AG10803 (cell line): Measurements from ENCODE around the gene NAAA.

Source experiments
- DNase-seq: peaks from one replicate; pipeline ENCODE4 v3.0.0; 2010; ENCODE audit warnings: low read depth
- H3K4me3 ChIP-seq: 2 replicates; pipeline ENCODE4 v1.5.1; 2011; ENCODE audit warnings: mild to moderate bottlenecking, low read length, control low read depth
- CTCF ChIP-seq: conservative IDR thresholded peaks from 2 replicates; pipeline ENCODE4 v1.5.1; 2011; ENCODE audit warnings: mild to moderate bottlenecking, low read length, control low read depth, inconsistent platforms

NAAA gene

GRCh38 chr4:75940692-75941253, at the start of gene NAAA:
Gene NAAA, minus strand, starts transcription at chr4:75941013. Its CDS starts 64 bp downstream, at chr4:75940949.
- H3K4me3 ChIP-seq: peak within 1 kb of the TSS; percentile 88
- peak; percentile 70 for DNase-seq
- TF ChIP-seq CTCF: peak; percentile 23

GRCh38 chr4:75989846-75990528, 49.2 kb upstream of the NAAA start:
- no peak for TF ChIP-seq CTCF
- H3K4me3 ChIP-seq: peak overlapping the region; percentile 96
- DNase-seq: peak; percentile 3

GRCh38 chr4:75985116-75985515, 44.3 kb upstream of the NAAA start:
- H3K4me3 ChIP-seq: no peak overlapping the region
- DNase-seq: peak; percentile 88
- no peak for TF ChIP-seq CTCF

- no peak overlapping the region for H3K4me3 ChIP-seq
- DNase-seq: no peak
- TF ChIP-seq CTCF: no peak
These were observed 39.8 kb upstream of the NAAA start for GRCh38 chr4:75980576-75980975.

GRCh38 chr4:75976177-75976576, 35.4 kb upstream of the NAAA start:
- TF ChIP-seq CTCF: no peak
- no peak overlapping the region for H3K4me3 ChIP-seq
- DNase-seq: no peak

- no peak overlapping the region for H3K4me3 ChIP-seq
- no peak for DNase-seq
- no peak for TF ChIP-seq CTCF
These were observed 33.0 kb upstream of the NAAA start for GRCh38 chr4:75973766-75974165.

GRCh38 chr4:75968084-75968483, 27.3 kb upstream of the NAAA start:
- DNase-seq: no peak
- H3K4me3 ChIP-seq: no peak overlapping the region
- TF ChIP-seq CTCF: no peak
